Cardiac fibroblast (primary cell): ENCODE measurements around the gene ZNF23.

ENCODE experiments used
- DNase-seq, 2 donors: peaks; one replicate each; pipeline versions ENCODE4 v3.0.0 to v3.0.0-alpha.2; 2010; ENCODE audit warnings: low read depth in 2 of 2
- H3K4me3 ChIP-seq, 2 donors: replicated peaks in 1 of 2; 1 replicate in 1 of 2; 2 replicates in 1 of 2; pipeline ENCODE4 v1.5.1; 2011; ENCODE audit warnings: low read depth in 2 of 2, low read length in 2 of 2, mild to moderate bottlenecking in 2 of 2, moderate library complexity in 1 of 2
- TF ChIP-seq, protein P1 (sequence below): IDR thresholded peaks from one replicate; pipeline ENCODE4 v1.5.1; 2011; ENCODE audit warnings: low read depth, mild to moderate bottlenecking, low read length, inconsistent platforms

The ZNF23 gene

DNA sequence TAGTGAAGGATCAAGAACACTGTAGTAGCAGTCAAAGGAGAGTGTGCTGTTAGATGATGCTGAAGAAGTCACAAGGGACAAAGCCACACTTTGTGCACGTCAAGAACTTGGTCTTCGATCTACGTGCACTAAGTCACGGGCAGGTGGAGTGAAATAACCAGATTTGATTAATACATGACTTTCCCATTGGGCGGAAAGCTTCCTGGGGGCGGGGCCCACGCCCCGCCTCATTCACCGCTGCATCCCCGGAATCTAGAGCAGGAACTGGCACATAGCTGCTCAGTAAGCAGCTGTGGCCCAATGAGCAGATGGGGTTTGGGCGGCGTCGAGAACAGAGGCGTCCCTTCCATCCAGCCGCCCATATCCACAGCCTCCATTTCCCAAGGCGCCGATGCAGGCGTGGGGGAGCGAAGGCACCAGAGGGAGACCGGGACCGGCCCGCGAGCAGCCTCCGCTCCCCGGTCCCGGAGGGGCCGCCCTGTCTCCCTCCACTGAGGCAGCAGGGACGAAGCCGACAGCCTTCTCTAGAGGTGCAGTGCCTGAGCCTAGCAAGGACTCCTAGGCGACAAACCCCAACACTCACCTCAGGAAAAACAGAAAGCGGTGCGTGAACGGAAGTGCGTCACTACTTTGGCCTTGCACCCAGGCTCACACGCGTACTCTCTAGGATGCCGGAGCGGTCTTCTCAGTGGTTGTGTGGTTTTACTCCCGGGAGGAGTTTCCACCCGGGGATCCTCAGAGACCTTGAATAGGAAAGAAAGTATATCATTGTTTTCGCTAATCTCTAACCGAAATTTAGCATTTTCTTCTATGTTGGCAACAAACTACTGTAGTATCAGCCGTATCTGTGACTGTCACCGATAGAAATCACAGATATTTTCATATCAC lies 22.2 kb upstream of the ZNF23 start:
- DNase-seq, result peak; percentile 96 to 97
- peak overlapping the region; percentile 91 to 94 for H3K4me3 ChIP-seq
- TF ChIP-seq, protein P1, sequence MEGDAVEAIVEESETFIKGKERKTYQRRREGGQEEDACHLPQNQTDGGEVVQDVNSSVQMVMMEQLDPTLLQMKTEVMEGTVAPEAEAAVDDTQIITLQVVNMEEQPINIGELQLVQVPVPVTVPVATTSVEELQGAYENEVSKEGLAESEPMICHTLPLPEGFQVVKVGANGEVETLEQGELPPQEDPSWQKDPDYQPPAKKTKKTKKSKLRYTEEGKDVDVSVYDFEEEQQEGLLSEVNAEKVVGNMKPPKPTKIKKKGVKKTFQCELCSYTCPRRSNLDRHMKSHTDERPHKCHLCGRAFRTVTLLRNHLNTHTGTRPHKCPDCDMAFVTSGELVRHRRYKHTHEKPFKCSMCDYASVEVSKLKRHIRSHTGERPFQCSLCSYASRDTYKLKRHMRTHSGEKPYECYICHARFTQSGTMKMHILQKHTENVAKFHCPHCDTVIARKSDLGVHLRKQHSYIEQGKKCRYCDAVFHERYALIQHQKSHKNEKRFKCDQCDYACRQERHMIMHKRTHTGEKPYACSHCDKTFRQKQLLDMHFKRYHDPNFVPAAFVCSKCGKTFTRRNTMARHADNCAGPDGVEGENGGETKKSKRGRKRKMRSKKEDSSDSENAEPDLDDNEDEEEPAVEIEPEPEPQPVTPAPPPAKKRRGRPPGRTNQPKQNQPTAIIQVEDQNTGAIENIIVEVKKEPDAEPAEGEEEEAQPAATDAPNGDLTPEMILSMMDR, result no peak

DNA sequence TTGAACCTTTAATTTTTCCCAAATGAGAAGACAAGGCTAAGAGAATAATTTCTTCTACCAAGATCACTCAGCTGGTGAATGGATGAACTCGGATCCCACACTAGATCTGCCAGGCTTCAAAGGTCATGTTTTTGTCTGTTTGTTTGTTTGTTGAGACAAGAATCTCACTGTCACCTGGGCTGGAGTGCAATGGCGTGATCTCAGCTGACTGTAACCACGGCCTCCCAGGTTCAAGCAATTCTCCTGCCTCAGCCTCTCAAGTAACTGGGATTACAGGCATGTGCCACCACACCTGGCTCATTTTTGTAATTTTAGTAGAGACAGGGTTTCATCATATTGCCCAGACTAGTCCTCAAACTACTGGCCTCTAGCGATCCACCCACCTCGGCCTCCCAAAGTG lies 20.5 kb upstream of the ZNF23 start:
- no peak overlapping the region for H3K4me3 ChIP-seq
- TF ChIP-seq, protein P1, result no peak
- no peak for DNase-seq

DNA sequence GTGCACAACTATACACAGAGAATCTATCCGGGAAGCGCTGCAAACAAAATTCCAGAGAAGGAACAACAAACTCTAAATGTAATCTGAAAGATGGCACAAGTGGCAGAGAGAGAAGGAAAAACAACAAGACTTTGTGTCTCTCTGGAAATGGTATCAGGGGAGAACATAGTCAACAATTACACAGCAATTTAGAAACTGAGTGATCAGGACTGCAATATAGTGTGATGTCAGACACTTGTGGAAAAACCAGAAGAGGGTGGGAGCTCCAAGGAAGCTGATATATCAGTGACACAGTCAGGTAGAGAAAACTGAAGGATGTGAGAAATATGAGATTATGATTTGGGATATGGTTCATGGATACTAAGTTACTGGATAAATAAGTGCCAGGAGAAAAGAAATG lies 18.9 kb upstream of the ZNF23 start:
- TF ChIP-seq, protein P1, result no peak
- no peak overlapping the region for H3K4me3 ChIP-seq
- DNase-seq, result no peak

DNA sequence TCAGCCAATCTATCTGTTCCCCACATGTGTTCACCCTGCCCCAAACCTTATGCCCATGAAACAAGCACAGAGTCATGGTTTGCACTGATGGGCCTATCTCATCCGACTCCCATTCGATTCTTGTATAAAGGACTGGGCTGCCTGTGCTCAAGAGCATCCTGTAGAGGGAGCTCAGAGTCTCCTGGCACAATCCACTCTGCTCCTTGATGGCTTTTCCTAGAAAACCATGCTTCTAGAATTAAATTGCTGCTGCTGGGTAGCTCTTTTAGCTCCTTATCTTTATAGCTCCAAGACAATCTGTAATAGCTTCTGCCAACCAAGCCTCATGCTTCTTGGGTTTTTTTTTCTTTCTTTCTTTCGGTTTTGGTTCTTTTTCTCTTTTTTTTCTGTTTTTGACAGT lies 17.4 kb upstream of the ZNF23 start:
- TF ChIP-seq, protein P1, result peak; percentile 61
- DNase-seq, result peak; percentile 48 to 55
- H3K4me3 ChIP-seq, result no peak overlapping the region

DNA sequence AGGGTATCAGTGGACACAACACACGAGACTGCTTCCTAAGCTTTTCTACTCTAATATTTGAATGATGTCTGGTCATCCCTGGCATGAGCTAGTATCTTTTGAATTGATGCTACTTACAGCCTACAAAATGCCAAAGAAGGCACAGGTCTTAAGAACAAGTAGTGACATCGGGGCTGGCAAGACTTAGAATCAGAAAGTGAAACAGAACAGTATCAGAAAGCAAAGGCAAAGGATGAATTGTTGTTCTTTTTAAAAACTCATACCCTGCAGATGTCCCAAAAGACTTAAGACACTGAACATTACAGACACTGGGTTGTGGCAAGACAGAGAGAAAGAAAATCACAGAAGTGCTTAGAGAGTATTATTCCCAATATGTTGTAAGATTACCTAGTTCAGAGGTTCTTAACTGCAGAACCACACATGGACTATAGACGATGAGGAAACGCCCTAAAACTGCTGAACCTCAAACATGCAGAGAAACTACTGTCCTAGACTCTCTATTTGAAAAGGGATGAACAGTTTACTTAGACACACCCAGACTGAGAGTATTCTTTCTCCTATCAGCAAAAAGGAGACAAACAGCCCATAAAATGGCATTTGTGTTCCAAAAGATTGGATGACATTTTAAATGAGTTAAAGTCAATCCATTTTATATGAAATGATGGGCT lies 14.5 kb upstream of the ZNF23 start:
- H3K4me3 ChIP-seq, result no peak overlapping the region
- no peak for DNase-seq
- TF ChIP-seq, protein P1, result no peak

DNA sequence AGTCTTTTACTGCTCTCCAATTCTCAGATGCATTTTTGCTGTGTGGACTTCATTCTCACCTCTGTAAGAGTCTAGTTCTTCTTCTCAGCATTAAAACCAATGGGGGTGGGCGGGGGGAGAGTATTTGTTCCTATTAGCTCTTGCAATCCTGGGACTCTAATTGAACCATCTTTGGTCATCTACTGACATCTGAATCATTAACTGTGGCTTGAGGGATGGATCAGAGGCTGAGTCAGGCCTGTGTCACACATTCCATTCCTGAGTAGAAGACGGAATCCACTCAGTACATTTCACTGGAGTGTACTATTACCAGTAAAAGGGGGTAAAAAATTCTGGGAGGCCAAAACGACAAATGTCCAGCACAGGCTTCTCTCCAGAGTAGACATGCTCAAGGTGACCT lies 12.8 kb upstream of the ZNF23 start:
- peak; percentile 36 to 92 for DNase-seq
- TF ChIP-seq, protein P1, result no peak
- no peak overlapping the region for H3K4me3 ChIP-seq
